Ovary (tissue), 9 donors: ENCODE measurements around the gene NIN. TPM values are rescaled to one million over a fixed set of nuclear protein-coding genes. Genes with fewer than 3 reads are reported as not detected.

Source experiments
- DNase-seq, 5 donors: peaks; one replicate each; pipeline ENCODE4 v3.0.0-alpha.2; 2019 to 2020
- H3K27ac ChIP-seq, 2 donors: fragments of 200-600 bp; one replicate each; pipeline versions ENCODE4 v1.5.1 to v1.8.0; 2019 to 2022
- H3K27me3 ChIP-seq: fragments of 200-600 bp; one replicate; pipeline ENCODE4 v1.8.0; 2022
- H3K36me3 ChIP-seq: fragments of 200-600 bp; sonication (generic); one replicate; pipeline ENCODE4 v1.5.1; 2019
- H3K4me1 ChIP-seq: one replicate; pipeline ENCODE4 v1.8.1; 2013; ENCODE audit warnings: mild to moderate bottlenecking, moderate library complexity; ENCODE audit not compliant: insufficient read depth
- H3K4me3 ChIP-seq: fragments of 200-600 bp; sonication (generic); one replicate; pipeline ENCODE4 v1.5.1; 2017
- H3K9me3 ChIP-seq, 2 donors: fragments of 200-600 bp in 1 of 2; sonication (generic) in 1 of 2; one replicate each; pipeline versions ENCODE4 v1.5.1 to v1.8.1; 2013 to 2019; ENCODE audit warnings: mild to moderate bottlenecking in 1 of 2, moderate library complexity in 1 of 2
- EP300 ChIP-seq: sonication (generic); formaldehyde crosslinking; IDR thresholded peaks from one replicate; pipeline ENCODE4 v1.6.1; 2017; ENCODE audit warnings: antibody characterized with exemption
- POLR2A ChIP-seq: fragments of 450-650 bp; IDR thresholded peaks from one replicate; pipeline ENCODE4 v1.6.1; 2017; ENCODE audit warnings: antibody characterized with exemption, mild to moderate bottlenecking, moderate library complexity
- WGBS, 3 donors: extraction: QIAGEN DNeasy Blood & Tissue Kit in 1 of 3; methylation state at CpG; one replicate each; pipeline versions ENCODE4 v1.1.5 to v1.1.7; 2013 to 2017; 5-methylcytosine and 5-hydroxymethylcytosine counted together
- intact Hi-C, 4 donors: fragments of 100-400 bp; cut with DNase I; formaldehyde crosslinking; loops; one replicate each; pipeline versions ENCODE4 v1.11.0 to v1.15.1; 2022 to 2023
- polyA plus RNA-seq, 2 donors: library from polyadenylated mRNA; stranded (reverse); fragments of 200-250 nt in 1 of 2; fragments of 350-450 nt in 1 of 2; fragmentation: Illumina TruSeq in 1 of 2; extraction: RNeasy Lipid Tissue Mini Kit (QIAGEN cat#74804) in 1 of 2; gene quantifications; one replicate each; pipeline ENCODE4 v1.2.3, GENCODE V29; 2013 to 2014
- total RNA-seq, 7 donors: library from RNA; depleted of rRNA in 2 of 7; stranded (reverse); fragments of >200 nt in 2 of 7; fragmentation: NEBNext Ultra II Directional in 3 of 7; extraction: Animal tissue kit (Norgen Biotek cat#: 25700) in 3 of 7; gene quantifications; one replicate each; pipeline versions ENCODE4 v1.1.0 to v1.2.4, GENCODE V29; 2016 to 2023
- TF ChIP-seq, protein P1 (sequence below), 3 donors: fragments of 450-650 bp in 2 of 3; fragments of 200-600 bp in 1 of 3; IDR thresholded peaks; one replicate each; pipeline versions ENCODE4 v1.5.1 to v1.8.0; 2016 to 2022; ENCODE audit warnings: antibody characterized with exemption in 3 of 3, mild to moderate bottlenecking in 1 of 3
- donor health status: DM: no; HTN: no; CAD: no; lungs with moderate emphysema.
- donor health status: DM: no; HTN: no; CAD: no.
- donor health status: Bipolar disorder and iron deficiency.
- donor health status: DM: yes; HTN: yes; CAD: no.
- donor health status: DM: no; HTN: no; CAD: no.
- donor health status: DM: yes; HTN: yes; CAD: no.

Gene NIN
- total and polyA plus RNA-seq, 9 donors, result 6.4 to 32.4 (median 28.0) TPM

- Histone ChIP-seq H3K36me3 (no peaks in the 10 kb centered on the region), H3K27ac (no peak overlapping the region), H3K4me3 (no peak overlapping the region), H3K4me1 (peaks cover under 1% of the 10 kb centered on the region), H3K9me3 (no peaks in the 10 kb centered on the region), H3K27me3 (no peaks in the 10 kb centered on the region)
- DNase-seq, result no peak
- WGBS, 3 donors, result 93 to 95% (median 94%) methylated on average over 5 of the region's 5 CpGs
- intact Hi-C loops, result no loop called here
- TF ChIP-seq, protein P1, sequence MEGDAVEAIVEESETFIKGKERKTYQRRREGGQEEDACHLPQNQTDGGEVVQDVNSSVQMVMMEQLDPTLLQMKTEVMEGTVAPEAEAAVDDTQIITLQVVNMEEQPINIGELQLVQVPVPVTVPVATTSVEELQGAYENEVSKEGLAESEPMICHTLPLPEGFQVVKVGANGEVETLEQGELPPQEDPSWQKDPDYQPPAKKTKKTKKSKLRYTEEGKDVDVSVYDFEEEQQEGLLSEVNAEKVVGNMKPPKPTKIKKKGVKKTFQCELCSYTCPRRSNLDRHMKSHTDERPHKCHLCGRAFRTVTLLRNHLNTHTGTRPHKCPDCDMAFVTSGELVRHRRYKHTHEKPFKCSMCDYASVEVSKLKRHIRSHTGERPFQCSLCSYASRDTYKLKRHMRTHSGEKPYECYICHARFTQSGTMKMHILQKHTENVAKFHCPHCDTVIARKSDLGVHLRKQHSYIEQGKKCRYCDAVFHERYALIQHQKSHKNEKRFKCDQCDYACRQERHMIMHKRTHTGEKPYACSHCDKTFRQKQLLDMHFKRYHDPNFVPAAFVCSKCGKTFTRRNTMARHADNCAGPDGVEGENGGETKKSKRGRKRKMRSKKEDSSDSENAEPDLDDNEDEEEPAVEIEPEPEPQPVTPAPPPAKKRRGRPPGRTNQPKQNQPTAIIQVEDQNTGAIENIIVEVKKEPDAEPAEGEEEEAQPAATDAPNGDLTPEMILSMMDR (IDR thresholded peaks at IDR 0.05), result no peak
- TF ChIP-seq EP300 (no peak), POLR2A (no peak)
Observed at GRCh38 chr14:50745401-50746058, 85.4 kb downstream of the NIN start.

DNA sequence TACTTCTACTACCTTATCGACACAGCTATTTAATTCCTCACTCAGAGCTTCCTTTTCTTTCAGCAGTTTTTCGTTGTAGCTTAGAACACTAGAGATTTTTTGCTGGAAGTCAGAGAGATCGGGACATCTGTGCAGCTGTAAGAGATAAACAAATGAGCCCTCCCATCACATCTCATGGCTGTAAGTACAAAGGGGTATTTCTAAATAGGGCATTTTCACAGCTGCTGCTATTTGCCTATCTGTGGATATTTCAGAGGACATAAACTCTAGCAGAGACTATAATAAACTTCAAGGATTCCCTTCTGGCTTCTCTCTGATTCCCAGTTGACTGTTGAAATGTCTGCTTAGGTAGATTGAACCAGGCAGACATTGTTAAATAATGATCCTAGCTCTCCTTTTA lies 86.7 kb downstream of the NIN start:
- H3K4me1 ChIP-seq, result peaks cover 4% of the 10 kb centered on the region
- TF ChIP-seq EP300, result no peak
- TF ChIP-seq, protein P1 (IDR thresholded peaks at IDR 0.05), result no peak
- no peak for TF ChIP-seq POLR2A
- no peak for DNase-seq
- intact Hi-C loops, result no loop called here
- H3K36me3 ChIP-seq, result no peaks in the 10 kb centered on the region
- H3K27me3 ChIP-seq, result no peaks in the 10 kb centered on the region
- H3K27ac ChIP-seq, result no peak overlapping the region
- H3K4me3 ChIP-seq, result no peak overlapping the region
- no peaks in the 10 kb centered on the region for H3K9me3 ChIP-seq
- WGBS, 3 donors, result 39 to 58% (median 45%) methylated on average over 3 of the region's 3 CpGs

- intact Hi-C loops, result no loop called here
- no peaks in the 10 kb centered on the region for H3K36me3 ChIP-seq
- WGBS, 3 donors, result 20 to 34% (median 32%) methylated on average over 3 of the region's 3 CpGs
Observed at GRCh38 chr14:50741567-50741966, 89.4 kb downstream of the NIN start.

GRCh38 chr14:50740856-50741255 lies 90.1 kb downstream of the NIN start:
- Histone ChIP-seq H3K9me3 (no peaks in the 10 kb centered on the region), H3K36me3 (no peaks in the 10 kb centered on the region), H3K4me1 (peaks cover 4% of the 10 kb centered on the region), H3K27ac (no peak overlapping the region), H3K27me3 (no peaks in the 10 kb centered on the region), H3K4me3 (no peak overlapping the region)
- TF ChIP-seq POLR2A (no peak), EP300 (no peak)
- TF ChIP-seq, protein P1 (IDR thresholded peaks at IDR 0.05), result no peak
- intact Hi-C loops, result no loop called here
- no peak for DNase-seq

More at GRCh38 chr14:50741567-50741966, 89.4 kb downstream of the NIN start:
- TF ChIP-seq, protein P1 (IDR thresholded peaks at IDR 0.05), result no peak
- TF ChIP-seq POLR2A (no peak), EP300 (no peak)
- DNase-seq, result no peak
- Histone ChIP-seq H3K4me1 (peaks cover 4% of the 10 kb centered on the region), H3K27me3 (no peaks in the 10 kb centered on the region), H3K27ac (no peak overlapping the region), H3K9me3 (no peaks in the 10 kb centered on the region), H3K4me3 (no peak overlapping the region)
